GM21717 (cell line): ENCODE measurements around the gene SLC39A10.

Experiments
- ATAC-seq: cut with Tn5 transposase; IDR thresholded peaks from one replicate; pipeline ENCODE4 v1.9.1; 2021; ENCODE audit warnings: mild to moderate bottlenecking, moderate library complexity; ENCODE audit not compliant: unreplicated experiment

SLC39A10 gene, protein sequence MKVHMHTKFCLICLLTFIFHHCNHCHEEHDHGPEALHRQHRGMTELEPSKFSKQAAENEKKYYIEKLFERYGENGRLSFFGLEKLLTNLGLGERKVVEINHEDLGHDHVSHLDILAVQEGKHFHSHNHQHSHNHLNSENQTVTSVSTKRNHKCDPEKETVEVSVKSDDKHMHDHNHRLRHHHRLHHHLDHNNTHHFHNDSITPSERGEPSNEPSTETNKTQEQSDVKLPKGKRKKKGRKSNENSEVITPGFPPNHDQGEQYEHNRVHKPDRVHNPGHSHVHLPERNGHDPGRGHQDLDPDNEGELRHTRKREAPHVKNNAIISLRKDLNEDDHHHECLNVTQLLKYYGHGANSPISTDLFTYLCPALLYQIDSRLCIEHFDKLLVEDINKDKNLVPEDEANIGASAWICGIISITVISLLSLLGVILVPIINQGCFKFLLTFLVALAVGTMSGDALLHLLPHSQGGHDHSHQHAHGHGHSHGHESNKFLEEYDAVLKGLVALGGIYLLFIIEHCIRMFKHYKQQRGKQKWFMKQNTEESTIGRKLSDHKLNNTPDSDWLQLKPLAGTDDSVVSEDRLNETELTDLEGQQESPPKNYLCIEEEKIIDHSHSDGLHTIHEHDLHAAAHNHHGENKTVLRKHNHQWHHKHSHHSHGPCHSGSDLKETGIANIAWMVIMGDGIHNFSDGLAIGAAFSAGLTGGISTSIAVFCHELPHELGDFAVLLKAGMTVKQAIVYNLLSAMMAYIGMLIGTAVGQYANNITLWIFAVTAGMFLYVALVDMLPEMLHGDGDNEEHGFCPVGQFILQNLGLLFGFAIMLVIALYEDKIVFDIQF

DNA sequence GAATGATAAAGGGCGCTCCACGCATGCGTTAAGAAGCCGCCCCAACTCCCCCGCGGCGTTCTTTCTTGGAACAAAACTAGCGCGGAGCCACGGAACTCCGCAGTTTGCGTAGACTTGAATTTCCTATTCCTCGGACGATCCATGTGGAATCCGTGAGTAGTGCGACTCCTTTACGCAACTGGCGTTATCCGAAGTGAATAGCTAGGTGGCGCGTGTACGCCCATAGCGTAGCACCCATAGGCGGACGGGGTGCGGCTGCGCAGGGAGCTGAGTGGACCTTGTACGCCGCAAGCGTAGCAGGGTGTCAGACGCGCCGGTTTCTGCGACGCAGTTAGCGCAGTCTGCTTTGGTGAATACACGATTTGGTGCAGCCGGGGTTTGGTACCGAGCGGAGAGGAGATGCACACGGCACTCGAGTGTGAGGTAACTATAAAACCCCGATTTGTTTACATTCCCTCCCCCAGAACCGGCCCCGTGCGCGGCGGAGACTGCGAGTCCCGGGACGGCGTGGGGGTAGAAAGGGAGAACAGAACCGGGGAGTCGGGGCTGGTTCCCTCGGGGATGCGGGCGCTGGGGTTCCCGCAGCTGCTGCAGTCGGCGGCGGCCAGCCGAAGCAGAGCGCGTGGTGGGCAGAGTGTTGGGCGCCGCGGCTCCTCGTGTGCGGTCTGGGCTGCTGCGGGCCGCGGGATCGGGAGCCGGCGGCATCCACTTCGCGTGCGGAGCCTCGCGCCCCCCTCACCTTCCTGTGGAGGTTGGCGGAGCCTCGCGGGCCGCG is at the start of gene SLC39A10:
Gene SLC39A10 (plus strand): TSS at position 368 of the 775 bp plus-strand sequence. CDS start 22,817 bp downstream, outside the sequence.
- peak; percentile 72 for ATAC-seq

DNA sequence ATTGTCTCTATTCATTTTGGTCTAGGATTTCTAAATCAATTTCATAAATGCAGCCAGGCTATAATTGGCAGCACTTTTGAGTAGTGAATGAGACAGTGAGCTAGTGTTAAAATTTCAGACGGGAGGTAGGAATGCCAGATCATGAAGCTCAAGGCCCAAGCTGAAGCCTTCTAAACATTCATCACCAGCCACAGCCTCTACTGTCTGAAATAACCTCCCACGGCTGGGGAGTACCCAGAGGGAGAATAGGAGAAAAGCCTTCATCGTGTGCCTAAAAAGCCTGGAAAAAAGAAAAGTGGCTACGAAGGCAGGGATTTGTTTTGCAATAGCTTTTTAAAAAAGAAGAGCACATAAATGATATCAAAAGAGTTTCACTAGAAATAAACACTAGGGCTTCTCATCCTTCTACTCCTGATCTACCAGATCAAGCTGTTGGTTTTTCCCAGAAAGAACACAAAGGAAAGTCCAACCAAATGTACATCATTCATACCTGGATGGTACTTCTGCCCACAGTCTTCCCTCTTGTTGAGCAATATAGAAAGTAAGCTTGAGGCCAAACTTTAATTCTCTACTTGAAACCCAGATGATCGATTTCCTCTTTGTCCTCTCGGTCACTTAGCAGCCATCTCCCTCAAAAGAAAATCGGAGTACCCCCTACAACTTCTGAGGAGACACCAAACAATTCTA is 48.1 kb upstream of the SLC39A10 start:
- no peak for ATAC-seq

DNA sequence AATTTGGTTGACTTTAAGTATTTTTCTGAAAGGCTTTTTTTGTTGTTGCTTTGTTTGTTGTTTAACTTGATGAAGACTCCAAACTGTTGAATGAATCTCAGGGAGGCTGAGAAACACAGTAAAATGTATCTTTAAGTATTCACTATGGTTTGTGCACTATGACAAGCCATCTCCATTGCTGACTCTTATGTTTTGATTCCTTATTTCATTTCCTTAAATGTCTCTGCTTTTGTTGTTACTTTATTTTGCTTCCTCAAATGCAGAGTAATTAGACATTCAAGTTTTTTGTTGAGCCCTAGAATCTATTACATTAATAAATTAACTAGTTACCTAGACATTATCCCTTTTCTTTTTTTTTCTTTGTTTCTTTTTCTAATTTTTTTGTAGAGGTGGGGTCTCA is 46.3 kb upstream of the SLC39A10 start:
- no peak for ATAC-seq

DNA sequence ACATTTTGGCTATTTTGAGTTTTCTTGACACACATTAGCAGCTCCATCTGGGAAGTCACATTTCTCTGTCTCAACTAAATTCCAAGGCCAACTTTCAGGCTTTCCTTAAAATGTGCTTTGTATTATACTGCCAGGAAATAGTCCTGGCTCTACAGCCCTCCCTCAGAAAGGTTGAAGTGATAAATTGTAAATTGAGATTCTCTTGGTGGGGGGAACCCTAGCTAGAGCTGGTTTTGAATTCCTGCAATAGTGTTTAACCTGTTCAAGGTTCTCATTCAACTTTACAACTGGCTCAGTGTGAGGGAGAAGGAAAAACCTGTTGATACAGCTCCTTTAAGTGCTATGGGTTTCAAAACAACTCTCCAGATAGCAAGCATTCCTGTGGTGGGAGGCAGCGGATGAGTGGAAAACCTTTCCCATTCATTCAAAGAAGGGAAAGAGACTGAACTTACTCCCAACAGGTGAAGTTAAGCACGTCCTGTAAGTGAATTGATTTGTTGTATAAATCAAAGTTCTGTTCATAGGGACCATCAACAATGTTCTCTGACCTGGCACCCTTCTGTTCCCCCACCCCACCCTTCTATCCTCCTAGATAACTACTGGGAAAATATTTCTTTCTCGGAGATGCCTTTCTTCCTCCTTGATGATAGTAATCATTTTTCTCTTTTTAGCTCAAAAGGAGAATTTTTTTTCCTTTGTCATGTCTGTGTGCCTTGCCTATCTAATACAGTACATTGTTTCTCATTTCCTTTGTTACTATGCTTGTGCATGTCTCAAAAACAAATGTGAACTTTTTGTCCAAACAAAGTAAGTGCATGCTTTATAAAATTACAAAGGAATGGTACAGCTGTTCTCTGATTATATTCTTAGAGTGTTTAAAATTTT is 44.2 kb upstream of the SLC39A10 start:
- ATAC-seq: no peak

DNA sequence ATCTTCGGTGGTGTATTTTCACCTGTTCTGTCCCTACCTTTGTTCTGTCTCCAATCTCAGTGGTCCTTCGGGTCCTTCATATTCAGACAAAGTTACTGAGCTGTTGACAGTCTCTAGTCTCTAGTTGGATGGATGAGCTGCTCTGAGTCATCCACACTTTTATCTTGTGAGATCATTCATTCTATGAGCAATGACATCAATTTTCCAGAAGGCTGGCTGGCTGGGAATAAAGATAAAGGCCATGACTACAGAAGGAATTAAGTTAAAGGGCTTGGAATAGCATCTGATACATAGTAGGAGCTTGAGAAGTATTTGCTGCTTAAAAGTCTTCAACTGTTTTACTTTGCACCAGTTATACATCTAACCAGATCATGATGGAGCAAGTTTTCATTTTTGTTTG is 43.1 kb upstream of the SLC39A10 start:
- ATAC-seq: no peak

DNA sequence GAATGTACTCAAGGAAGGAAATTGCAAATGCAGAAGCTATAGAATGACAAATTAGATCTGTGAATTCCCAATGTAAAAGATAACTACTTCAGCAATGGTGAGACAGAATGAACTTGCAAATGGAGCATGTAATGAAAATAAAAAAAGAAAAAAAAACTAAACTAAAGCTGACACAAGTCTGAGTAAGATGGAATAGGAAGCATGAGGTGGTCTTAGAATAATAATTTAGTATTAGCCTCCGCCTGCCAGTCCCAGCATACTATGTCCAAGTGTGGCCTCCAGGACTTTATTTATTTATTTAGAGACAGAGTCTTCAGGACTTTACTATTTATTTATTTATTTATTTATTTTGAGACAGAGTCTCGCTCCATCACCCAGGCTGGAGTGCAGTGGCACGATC is 37.4 kb upstream of the SLC39A10 start:
- ATAC-seq: no peak

DNA sequence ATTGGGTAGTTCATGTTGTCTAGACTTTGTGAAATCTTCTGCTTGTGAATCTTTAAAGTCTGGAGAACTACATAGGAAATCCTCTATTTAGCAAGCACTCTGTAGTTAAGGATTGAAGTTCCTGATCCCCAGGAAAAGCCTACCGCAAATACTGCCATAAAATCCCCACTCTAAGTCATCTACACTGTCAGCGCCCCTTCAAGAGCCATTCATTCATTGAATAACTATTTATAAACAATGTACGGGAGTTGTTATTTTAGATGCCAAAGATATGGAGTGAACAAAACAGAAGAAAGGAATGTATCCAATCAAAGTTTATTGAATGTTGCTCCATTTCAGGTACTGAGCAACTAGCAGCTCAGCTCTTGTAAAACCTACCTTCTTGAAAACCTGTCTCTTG is 36.5 kb upstream of the SLC39A10 start:
- ATAC-seq: no peak

DNA sequence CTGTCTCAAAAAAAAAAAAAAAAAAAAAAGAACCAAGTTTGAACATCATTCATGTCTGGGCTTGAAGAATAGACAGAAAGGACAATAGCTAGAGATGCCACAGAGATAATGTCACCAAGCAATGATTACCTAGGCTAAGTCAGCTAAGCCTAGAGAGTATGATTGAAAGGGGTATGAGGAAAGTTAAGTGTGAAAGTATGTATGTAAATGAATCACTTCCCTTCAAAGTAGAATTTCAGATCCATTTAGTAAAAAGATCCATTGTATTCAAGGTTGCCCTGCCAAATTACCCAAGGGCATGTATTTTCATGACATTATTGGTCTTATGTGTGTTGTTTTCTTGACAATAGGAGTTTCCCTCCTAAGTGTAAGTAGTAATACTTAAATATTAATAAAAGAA is 34.1 kb upstream of the SLC39A10 start:
- no peak for ATAC-seq

DNA sequence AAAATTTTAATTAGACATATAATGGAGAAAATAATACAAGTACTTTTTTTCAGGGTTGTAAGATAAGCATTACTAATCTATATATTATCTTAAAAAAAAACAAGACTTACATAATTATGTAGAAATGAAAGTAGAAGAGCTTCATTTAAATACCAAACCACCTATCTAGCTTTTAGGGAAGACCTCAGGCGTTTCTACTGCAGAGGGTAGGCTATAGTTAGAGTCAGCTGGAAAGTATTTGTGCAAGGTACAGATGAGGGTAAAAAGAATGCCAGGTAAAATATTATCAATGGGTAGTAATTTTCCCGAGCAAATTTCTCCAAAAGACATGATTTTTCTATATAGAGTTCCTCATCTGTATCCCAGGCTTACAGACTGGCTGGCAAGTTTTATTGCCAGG is 30.5 kb upstream of the SLC39A10 start:
- no peak for ATAC-seq

DNA sequence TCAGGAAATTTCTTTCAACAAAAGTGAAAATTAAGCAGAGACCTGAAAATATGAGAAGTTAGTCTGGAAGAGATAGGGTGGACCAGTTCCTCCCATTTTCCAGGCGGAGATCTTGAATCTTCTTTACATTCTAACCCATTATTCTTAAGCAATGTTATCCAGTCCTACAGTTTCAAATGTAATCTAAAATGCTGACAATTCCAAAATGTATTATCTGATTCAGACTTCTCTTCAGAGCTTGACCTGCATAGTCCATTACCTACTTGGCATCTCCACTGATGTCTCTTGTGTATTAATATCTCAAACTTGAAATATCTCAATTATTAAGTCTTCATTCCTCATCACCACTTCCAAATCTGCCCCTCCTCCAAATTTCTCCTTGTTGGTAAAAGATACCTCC is 28.4 kb upstream of the SLC39A10 start:
- ATAC-seq: no peak

DNA sequence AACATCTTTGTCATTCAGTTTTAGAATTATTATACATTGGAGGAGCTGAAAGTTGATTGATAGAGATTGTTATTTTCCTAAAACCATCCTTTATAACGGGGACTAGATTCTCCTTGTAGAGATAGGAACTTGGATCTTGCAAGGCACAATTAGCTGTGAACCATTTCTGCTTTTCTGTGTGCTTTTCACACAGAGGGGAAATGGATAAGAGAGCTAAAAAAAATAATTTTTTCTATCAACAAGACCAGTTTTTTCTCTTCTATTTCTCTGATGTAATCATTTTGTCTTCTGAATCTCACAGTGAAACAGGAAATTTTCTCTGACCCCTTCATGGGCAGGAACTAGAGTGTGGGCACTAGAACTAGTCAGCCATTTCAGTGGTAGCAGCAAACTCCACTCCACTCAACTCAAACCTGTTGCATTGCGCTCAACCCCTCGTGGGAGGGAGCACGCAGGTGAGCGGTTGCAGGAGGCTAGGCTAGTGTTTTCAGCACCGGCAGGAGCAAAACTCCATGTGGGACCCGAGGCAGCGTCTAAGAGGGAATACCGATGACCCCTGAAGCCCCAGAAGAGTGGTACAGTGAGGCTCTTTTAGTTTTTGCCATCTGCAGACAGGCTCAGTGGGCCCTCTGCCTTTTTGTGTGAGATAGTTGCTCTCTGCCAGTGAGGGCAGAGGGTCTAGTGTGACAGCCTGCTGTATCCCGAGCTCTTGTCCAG is 24.0 kb upstream of the SLC39A10 start:
- ATAC-seq: no peak

DNA sequence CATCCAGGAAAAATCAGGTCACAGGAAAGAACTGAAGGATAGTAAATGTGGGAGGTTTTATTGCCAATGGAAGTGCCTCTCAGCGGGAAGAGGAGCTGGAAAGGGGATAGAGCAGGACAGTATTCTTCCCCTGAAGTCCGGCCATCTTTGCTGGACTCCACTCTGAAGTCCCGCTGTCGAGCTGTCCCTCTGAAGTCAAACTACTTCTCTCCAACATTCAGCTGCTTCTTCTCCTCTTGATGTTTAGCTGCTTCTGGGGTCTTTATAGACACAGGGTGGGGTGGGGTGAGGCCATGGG is 23.5 kb upstream of the SLC39A10 start:
- no peak for ATAC-seq

DNA sequence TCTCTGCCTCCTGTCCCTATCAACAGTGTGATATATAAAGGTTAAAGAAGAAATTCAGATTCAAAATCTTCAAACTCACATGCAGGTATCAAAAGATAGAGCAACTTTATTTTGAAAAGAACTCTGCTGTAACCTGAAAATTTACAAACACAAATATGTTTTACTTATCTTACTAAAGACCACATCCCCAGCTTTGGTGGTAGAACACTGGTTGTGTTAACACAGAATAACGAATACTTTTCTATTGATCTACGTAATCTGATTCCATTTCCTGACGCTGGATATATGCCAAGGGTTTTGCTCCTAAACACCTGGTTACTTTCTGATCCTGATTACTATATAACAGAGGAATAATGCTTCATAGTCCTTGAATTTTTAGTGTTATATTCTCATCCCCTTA is 23.1 kb upstream of the SLC39A10 start:
- ATAC-seq: no peak

DNA sequence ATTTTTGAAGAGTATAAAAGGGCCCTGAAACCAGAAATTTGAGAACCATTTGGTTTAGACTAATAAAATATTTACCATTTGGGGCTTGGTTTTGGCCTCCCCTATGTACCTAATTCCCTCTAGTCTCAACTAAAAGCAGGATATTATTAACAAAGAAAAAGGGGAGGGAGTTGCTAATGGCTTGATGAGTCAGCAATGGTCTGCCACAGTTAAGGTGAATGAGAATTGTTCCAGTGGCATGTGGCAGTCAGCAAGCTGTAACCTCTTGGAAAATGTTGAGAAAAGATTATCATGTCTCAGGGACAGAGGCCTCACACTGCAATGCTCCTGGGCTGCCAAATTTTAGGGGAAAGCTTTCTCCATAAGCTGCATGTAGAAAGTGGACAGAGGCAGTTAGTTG is 20.1 kb upstream of the SLC39A10 start:
- ATAC-seq: no peak

DNA sequence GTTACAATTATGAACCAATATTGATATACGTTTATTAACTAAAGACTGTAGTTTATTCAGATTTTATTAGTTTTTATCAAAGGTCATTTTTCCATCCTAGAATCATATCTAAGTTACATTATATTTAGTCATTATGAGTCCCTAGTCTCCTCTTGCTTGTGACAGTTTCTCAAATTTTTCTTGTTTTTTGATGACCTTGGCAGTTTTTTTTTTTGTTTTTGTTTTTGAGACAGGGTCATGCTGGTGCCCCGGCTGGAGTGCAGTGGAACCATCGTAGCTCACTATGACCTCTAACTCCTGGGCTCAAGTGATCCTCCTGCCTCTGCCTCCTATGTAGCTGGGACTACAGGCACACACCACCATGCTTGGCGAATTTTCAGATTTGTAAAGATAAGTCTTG is 18.3 kb upstream of the SLC39A10 start:
- no peak for ATAC-seq

DNA sequence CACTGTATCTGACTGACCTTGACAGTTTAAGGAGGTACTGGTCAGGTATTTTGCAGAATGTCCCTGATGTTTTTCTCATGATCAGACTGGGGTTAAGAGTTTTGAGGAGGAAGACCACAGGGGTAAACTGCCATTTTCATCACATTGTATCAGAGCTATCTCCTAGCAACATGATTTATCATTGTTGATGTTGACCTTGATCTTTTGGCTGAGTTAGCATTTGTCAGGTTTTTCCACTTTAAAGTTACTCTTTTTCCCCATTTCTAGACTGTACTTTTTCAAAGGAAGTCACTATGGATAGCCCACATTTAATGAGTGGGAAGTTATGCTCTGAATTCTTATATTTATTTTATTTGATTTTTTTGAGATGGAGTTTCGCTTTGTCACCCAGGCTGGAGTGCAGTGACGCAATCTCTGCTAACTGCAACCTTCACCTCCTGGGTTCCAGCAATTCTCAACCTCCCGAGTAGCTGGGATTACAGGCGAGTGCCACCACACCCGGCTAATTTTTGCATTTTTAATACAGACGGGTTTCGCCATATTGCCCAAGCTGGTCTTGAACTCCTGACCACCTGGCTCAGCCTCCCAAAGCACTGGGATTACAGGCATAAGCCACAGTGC is 17.7 kb upstream of the SLC39A10 start:
- no peak for ATAC-seq

DNA sequence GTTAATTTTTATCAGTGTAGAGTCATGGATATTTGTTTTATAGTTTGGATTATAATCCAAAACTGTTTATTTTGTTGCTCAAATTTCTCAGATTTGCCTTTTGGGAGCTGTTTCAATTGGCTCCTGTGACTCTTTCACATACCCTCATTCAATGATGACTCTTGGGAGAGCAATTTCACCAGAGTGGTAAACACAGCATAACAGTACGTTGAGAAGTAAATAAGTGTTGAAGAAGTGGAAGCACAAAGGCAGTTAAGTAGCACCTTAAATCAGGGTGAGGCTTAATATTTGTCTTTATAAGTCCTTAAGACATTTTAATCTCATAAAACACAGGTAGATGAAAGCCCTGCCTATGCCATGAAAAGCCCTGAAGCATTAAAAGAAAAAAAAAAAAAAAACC is 17.1 kb upstream of the SLC39A10 start:
- ATAC-seq: no peak

DNA sequence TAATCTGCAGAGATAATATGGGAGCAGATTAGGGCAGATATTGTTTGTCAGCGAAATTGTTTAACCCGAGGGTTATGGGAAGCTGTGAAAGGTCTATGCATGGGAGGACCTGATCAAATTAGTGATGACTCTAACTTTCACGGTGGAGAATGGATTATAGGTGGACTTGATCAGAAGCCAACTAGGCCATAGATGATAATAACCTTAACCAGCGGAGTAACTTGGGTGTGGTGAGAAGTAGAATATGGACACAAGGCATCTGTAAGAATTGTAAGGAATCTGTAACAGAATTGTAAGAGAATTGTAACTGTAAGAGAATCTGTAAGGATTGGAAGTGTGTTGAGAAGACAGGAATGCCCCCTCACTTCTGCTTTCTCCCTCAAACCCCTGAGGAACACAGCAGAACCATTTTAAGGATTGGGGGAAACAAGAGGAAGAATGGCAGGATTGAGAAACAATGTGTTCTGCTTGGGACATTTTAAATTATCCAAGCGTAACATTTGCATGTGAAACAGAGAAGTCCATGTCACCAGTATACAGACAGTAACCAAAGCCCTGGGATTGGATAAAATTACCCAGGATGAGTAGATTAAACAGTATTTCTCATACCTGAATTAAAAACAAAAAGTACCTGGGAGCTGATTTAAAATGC is 14.9 kb upstream of the SLC39A10 start:
- no peak for ATAC-seq
